ENCODE results near the gene BATF.

The BATF gene

GRCh38 chr14:75519826-75520728, 2.2 kb upstream of the BATF start:
- POLR2A ChIA-PET (ENCODE audit: low non-redundant PET), result no interaction called here
- CTCF ChIA-PET, result no interaction called here
- H3K27ac ChIP-seq, result no peak overlapping the region
- no peak for DNase-seq (ENCODE audit: low spot score)
- TF ChIP-seq CTCF (conservative IDR thresholded peaks at IDR 0.05; ENCODE audit: low read depth), result no peak

- TF ChIP-seq CTCF (conservative IDR thresholded peaks at IDR 0.05; ENCODE audit: low read depth), result no peak
- ChIA-PET CTCF (interaction anchor here (0.6 kb wide), 1 partner anchor 25 kb away, joined by 4 read pairs; no protein-coding TSS in a partner anchor), POLR2A (ENCODE audit: low non-redundant PET) (no interaction called here)
- no peak for DNase-seq (ENCODE audit: low spot score)
- no peak overlapping the region for H3K27ac ChIP-seq
Measured at GRCh38 chr14:75520852-75521251, 1.4 kb upstream of the BATF start.

GRCh38 chr14:75521415-75522199, 662 bp upstream of the BATF start:
- no peak for DNase-seq (ENCODE audit: low spot score)
- ChIA-PET CTCF (interaction anchor here (0.6 kb wide), 1 partner anchor 24 kb away, joined by 4 read pairs; no protein-coding TSS in a partner anchor), POLR2A (ENCODE audit: low non-redundant PET) (no interaction called here)
- TF ChIP-seq CTCF (conservative IDR thresholded peaks at IDR 0.05; ENCODE audit: low read depth), result no peak
- no peak overlapping the region for H3K27ac ChIP-seq

- CTCF ChIA-PET, result interaction anchor here (0.6 kb wide), 1 partner anchor 1545 kb away, joined by 5 read pairs; no protein-coding TSS in a partner anchor
- POLR2A ChIA-PET (ENCODE audit: low non-redundant PET), result no interaction called here
- no peak for TF ChIP-seq CTCF (conservative IDR thresholded peaks at IDR 0.05; ENCODE audit: low read depth)
- no peak for DNase-seq (ENCODE audit: low spot score)
- H3K27ac ChIP-seq, result no peak overlapping the region
Measured at GRCh38 chr14:75522983-75523318, 682 bp downstream of the BATF start.

- no peak for TF ChIP-seq CTCF (conservative IDR thresholded peaks at IDR 0.05; ENCODE audit: low read depth)
- H3K27ac ChIP-seq, result no peak overlapping the region
- CTCF ChIA-PET, result no interaction called here
- POLR2A ChIA-PET (ENCODE audit: low non-redundant PET), result no interaction called here
- no peak for DNase-seq (ENCODE audit: low spot score)
Measured at GRCh38 chr14:75523771-75524171, 1.5 kb downstream of the BATF start.

GRCh38 chr14:75525969-75526368, 3.7 kb downstream of the BATF start:
- no peak for TF ChIP-seq CTCF (conservative IDR thresholded peaks at IDR 0.05; ENCODE audit: low read depth)
- POLR2A ChIA-PET (ENCODE audit: low non-redundant PET), result no interaction called here
- CTCF ChIA-PET, result interaction anchor here (1.5 kb wide), 1 partner anchor 35 kb away, joined by 4 read pairs; no protein-coding TSS in a partner anchor
- no peak for DNase-seq (ENCODE audit: low spot score)
- no peak overlapping the region for H3K27ac ChIP-seq
